Tibial nerve (tissue), 4 donors: ENCODE measurements around the gene TTC39C. TPM values are rescaled to one million over a fixed set of nuclear protein-coding genes. Genes with fewer than 3 reads are reported as not detected.
A peak's percentile ranks its signal among the peaks of the same experiment; 100 is the strongest.

ENCODE experiments used
- DNase-seq, 2 donors: peaks; one replicate each; pipeline ENCODE4 v3.0.0-alpha.2; 2019; ENCODE audit warnings: low spot score in 2 of 2
- H3K27ac ChIP-seq, 4 donors: fragments of 200-600 bp; sonication (generic) in 3 of 4; one replicate each; pipeline ENCODE4 v1.5.1; 2017 to 2019; ENCODE audit warnings: mild to moderate bottlenecking in 1 of 4
- H3K27me3 ChIP-seq, 2 donors: fragments of 200-600 bp; sonication (generic) in 1 of 2; one replicate each; pipeline versions ENCODE4 v1.5.1 to v1.6.0; 2017 to 2019
- H3K36me3 ChIP-seq, 3 donors: fragments of 200-600 bp; sonication (generic); one replicate each; pipeline ENCODE4 v1.5.1; 2018 to 2019
- H3K4me1 ChIP-seq, 4 donors: fragments of 200-600 bp; sonication (generic) in 3 of 4; one replicate each; pipeline ENCODE4 v1.5.1; 2017 to 2019
- H3K4me3 ChIP-seq, 4 donors: fragments of 200-600 bp; sonication (generic) in 3 of 4; one replicate each; pipeline ENCODE4 v1.5.1; 2017 to 2019; ENCODE audit warnings: mild to moderate bottlenecking in 1 of 4, moderate library complexity in 1 of 4
- H3K9me3 ChIP-seq, 4 donors: fragments of 200-600 bp; sonication (generic) in 3 of 4; one replicate each; pipeline ENCODE4 v1.5.1; 2017 to 2019
- EP300 ChIP-seq, 2 donors: sonication (generic); formaldehyde crosslinking; IDR thresholded peaks; one replicate each; pipeline ENCODE4 v1.6.1; 2017; ENCODE audit warnings: antibody characterized with exemption in 2 of 2, mild to moderate bottlenecking in 1 of 2
- POLR2A ChIP-seq, 2 donors: fragments of 450-650 bp; IDR thresholded peaks; one replicate each; pipeline ENCODE4 v1.6.1; 2017; ENCODE audit warnings: antibody characterized with exemption in 2 of 2, mild to moderate bottlenecking in 2 of 2, moderate library complexity in 2 of 2
- WGBS, 2 donors: methylation state at CpG; one replicate each; pipeline ENCODE4 v1.1.5; 2018; 5-methylcytosine and 5-hydroxymethylcytosine counted together
- total RNA-seq, 4 donors: library from RNA; depleted of rRNA; stranded (reverse); fragments of >200 nt; gene quantifications; one replicate each; pipeline ENCODE4 v1.1.0, GENCODE V29; 2016
- TF ChIP-seq, protein P1 (sequence below), 5 experiments: fragments of 200-600 bp in 3 of 5; fragments of 450-650 bp in 2 of 5; sonication (generic) in 3 of 5; IDR thresholded peaks; one replicate each; pipeline ENCODE4 v1.5.1; 2016 to 2019; ENCODE audit warnings: antibody characterized with exemption in 5 of 5, mild to moderate bottlenecking in 3 of 5, moderate library complexity in 2 of 5

The TTC39C gene
- total RNA-seq, 4 donors from 2014 or later = 22.6 to 35.1 (median 29.3) TPM

DNA sequence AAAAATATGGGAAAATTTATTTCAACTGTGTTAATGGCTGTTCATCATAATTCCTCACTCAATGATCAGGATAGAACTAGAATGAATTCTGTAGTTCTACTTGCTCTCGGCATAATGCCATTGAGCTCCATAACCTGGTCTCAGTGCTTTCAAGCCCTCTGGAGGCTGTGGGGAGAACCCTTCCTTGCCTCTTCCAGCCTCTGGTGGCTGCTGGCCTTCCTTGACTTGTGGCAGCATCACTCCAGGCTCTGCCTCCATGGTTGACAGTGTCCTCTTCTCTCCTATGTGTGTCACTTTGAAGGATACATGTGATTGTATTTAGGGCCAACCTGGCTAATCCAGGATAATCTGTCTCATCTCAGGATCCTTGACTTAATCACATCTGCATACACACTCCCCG is 97.4 kb downstream of the TTC39C start:
- no peak for TF ChIP-seq EP300 (IDR thresholded peaks at IDR 0.05)
- no peak for TF ChIP-seq POLR2A (IDR thresholded peaks at IDR 0.05)
- TF ChIP-seq, protein P1, sequence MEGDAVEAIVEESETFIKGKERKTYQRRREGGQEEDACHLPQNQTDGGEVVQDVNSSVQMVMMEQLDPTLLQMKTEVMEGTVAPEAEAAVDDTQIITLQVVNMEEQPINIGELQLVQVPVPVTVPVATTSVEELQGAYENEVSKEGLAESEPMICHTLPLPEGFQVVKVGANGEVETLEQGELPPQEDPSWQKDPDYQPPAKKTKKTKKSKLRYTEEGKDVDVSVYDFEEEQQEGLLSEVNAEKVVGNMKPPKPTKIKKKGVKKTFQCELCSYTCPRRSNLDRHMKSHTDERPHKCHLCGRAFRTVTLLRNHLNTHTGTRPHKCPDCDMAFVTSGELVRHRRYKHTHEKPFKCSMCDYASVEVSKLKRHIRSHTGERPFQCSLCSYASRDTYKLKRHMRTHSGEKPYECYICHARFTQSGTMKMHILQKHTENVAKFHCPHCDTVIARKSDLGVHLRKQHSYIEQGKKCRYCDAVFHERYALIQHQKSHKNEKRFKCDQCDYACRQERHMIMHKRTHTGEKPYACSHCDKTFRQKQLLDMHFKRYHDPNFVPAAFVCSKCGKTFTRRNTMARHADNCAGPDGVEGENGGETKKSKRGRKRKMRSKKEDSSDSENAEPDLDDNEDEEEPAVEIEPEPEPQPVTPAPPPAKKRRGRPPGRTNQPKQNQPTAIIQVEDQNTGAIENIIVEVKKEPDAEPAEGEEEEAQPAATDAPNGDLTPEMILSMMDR (IDR thresholded peaks at IDR 0.05) = no peak
- no peak for DNase-seq
- Histone ChIP-seq H3K27ac (no peak overlapping the region), H3K4me1 (peaks cover 0 to 14% (median 0%) of the 10 kb centered on the region in 4 donors), H3K9me3 (no peaks in the 10 kb centered on the region), H3K4me3 (no peak overlapping the region), H3K27me3 (no peaks in the 10 kb centered on the region), H3K36me3 (peaks cover 0 to 10% (median 0%) of the 10 kb centered on the region in 3 donors)
- 94 to 100% methylated on average over 2 of the region's 2 CpGs for WGBS, 2 donors

DNA sequence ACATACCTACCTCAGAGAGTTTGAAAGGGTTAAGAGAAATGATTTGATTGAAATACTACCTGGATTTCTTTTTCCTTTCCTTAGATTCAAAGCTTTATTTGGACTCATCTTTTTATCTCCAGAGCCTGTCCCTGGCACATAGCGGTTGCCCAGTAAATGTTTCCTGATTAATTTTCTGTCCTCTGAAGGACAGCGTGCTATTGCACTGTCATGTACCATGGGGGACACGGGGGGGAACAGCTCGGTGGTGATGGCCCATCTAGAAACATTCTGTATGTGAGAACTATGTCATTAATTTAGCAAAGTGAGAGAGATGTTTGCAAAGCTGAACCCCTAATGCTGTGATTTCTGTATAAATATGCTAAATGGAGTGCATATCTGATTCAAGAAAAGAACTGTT is 97.9 kb downstream of the TTC39C start:
- no peaks in the 10 kb centered on the region for H3K27me3 ChIP-seq
- TF ChIP-seq EP300 (IDR thresholded peaks at IDR 0.05) = no peak
- no peak for TF ChIP-seq POLR2A (IDR thresholded peaks at IDR 0.05)
- TF ChIP-seq, protein P1 (IDR thresholded peaks at IDR 0.05) = no peak
- no peak for DNase-seq
- no peak overlapping the region for H3K4me3 ChIP-seq
- no peaks in the 10 kb centered on the region for H3K9me3 ChIP-seq
- WGBS, 2 donors = 85 to 93% methylated on average over 4 of the region's 4 CpGs
- no peak overlapping the region for H3K27ac ChIP-seq
- H3K36me3 ChIP-seq = peaks cover 0 to 10% (median 0%) of the 10 kb centered on the region in 3 donors
- peaks cover 0 to 14% (median 0%) of the 10 kb centered on the region in 4 donors for H3K4me1 ChIP-seq

DNA sequence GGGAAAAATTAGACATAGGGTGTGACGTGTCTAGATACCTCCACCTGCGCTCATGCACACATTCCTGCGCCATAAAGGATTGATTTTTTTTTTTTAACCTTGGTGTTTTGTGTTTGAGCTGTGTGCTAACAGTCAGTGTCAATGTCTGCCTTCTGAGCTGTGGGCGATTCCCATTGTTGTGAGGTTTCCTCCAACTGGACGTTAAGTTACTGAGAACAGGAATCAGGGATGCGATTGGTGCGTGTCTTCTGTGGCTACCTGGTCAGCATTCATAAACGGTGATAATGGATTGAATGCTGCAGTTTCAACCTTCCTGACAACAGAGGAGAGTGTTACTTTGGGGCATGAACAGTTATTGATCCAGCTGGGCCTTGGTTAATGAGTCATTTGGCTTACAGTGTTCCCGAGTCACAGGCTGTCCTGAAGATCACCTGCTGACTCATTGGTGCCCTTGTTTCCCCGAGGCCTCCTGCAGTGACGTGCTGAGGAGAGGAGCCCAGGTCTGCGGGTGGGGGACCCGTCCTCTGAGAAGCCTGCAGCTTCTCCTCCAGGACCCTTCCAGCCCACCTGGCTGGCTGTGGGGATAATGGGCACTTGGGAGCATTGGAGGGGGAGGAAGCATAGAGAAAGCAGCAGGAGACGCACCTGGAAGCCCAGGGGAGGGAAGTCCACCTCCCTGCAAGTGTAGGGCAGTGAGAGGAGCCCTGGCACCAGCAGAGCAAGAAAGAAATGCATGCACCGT is 98.5 kb downstream of the TTC39C start:
- 84 to 87% methylated on average over 15 of the region's 15 CpGs for WGBS, 2 donors
- H3K9me3 ChIP-seq = no peaks in the 10 kb centered on the region
- no peak overlapping the region for H3K4me3 ChIP-seq
- no peak for TF ChIP-seq POLR2A (IDR thresholded peaks at IDR 0.05)
- TF ChIP-seq, protein P1 (IDR thresholded peaks at IDR 0.05) = no peak
- no peak for TF ChIP-seq EP300 (IDR thresholded peaks at IDR 0.05)
- peaks cover 0 to 11% (median 0%) of the 10 kb centered on the region in 3 donors for H3K36me3 ChIP-seq
- H3K27me3 ChIP-seq = no peaks in the 10 kb centered on the region
- no peak for DNase-seq
- peaks cover 0 to 14% (median 0%) of the 10 kb centered on the region in 4 donors for H3K4me1 ChIP-seq
- H3K27ac ChIP-seq = no peak overlapping the region

DNA sequence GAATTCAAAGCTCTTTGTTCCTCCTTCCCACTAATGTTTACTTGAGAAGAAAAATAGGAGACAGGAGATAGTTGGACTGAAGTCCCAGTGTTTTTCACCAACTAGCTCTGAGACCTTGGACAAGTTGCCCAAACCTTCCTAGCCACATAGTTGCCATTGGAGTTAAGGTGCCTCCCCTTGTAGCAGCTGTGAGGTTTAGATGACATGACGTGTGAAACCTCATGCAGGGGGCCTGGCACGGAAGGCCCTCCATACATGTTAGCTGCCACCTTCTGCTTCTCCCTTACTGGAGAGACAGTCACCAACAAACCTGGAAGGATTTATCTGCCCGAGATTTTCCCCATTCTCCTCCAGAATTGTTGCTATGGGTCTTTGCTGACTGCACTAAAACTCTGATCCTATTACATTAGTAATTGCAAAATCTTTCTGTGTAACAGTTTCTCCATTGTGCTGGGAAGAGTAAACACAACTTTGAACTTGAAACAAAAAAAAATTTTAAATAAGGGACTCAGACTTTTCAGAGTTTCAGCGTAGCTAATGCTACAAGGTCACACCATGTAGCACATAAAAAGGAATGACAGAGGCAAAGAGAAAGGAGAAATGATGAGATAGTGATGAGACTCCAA is 100.5 kb downstream of the TTC39C start:
- Histone ChIP-seq H3K9me3 (no peaks in the 10 kb centered on the region), H3K4me1 (peaks cover 0 to 11% (median 0%) of the 10 kb centered on the region in 4 donors), H3K4me3 (no peak overlapping the region), H3K36me3 (peaks cover 0 to 17% (median 0%) of the 10 kb centered on the region in 3 donors), H3K27ac (peak overlapping the region in 1 of 4 donors; percentile 38), H3K27me3 (no peaks in the 10 kb centered on the region)
- TF ChIP-seq, protein P1 (IDR thresholded peaks at IDR 0.05) = no peak
- TF ChIP-seq POLR2A (IDR thresholded peaks at IDR 0.05) (no peak), EP300 (IDR thresholded peaks at IDR 0.05) (no peak)
- DNase-seq = no peak
- 64 to 74% methylated on average over 4 of the region's 4 CpGs for WGBS, 2 donors

DNA sequence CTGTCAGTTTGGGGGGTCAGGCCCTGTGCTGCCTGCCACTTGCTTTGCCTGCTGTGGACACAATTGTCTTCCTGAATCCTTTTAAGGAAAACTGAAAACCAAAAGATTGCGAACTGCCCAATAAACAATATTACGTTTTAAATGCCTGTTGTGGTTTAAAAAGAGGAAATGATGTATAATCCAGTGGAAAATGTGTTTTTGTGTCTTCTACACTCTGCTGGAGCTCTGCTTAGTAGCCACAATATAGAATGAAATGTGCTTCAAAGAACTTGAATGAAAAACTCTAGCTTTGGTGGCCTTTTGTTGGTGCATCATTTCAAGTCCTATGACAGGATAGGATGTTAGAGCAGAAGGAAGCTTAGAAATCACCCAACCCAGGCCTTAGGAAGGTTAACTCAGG is 101.1 kb downstream of the TTC39C start:
- TF ChIP-seq, protein P1 (IDR thresholded peaks at IDR 0.05) = no peak
- TF ChIP-seq POLR2A (IDR thresholded peaks at IDR 0.05) (no peak), EP300 (IDR thresholded peaks at IDR 0.05) (no peak)
- no peak for DNase-seq
- Histone ChIP-seq H3K4me3 (no peak overlapping the region), H3K9me3 (no peaks in the 10 kb centered on the region), H3K36me3 (peaks cover 0 to 23% (median 0%) of the 10 kb centered on the region in 3 donors), H3K27ac (peak overlapping the region in 1 of 4 donors; percentile 38), H3K4me1 (peaks cover 0 to 11% (median 0%) of the 10 kb centered on the region in 4 donors), H3K27me3 (no peaks in the 10 kb centered on the region)
- 49 to 59% methylated on average over 2 of the region's 2 CpGs for WGBS, 2 donors
